Brain microvascular endothelial cell (primary cell): ENCODE measurements around the gene RPS6KA3.
A peak's percentile ranks its signal among the peaks of the same experiment; 100 is the strongest.

Experiments
- DNase-seq: peaks from one replicate; pipeline ENCODE4 v3.0.0-alpha.2; 2020
- H3K27ac ChIP-seq: fragments of 250-450 bp; sonication (Bioruptor Pico); 2 replicates; pipeline ENCODE4 v1.5.1; 2020; ENCODE audit warnings: mild to moderate bottlenecking, moderate library complexity
- H3K27me3 ChIP-seq: fragments of 250-450 bp; sonication (Bioruptor Pico); replicated peaks from 2 replicates; pipeline ENCODE4 v1.5.1; 2020; ENCODE audit warnings: mild to moderate bottlenecking
- H3K36me3 ChIP-seq: fragments of 250-450 bp; sonication (Bioruptor Pico); replicated peaks from 2 replicates; pipeline ENCODE4 v1.5.1; 2020; ENCODE audit warnings: mild to moderate bottlenecking
- H3K4me3 ChIP-seq: 2 replicates; pipeline ENCODE4 v1.5.1; 2011; ENCODE audit warnings: low read depth, mild to moderate bottlenecking, control low read depth, low read length, moderate library complexity
- in situ Hi-C: cut with HindIII; loops from 2 replicates; pipeline ENCODE4 v1.10.0; 2017; ENCODE audit warnings: low sequenced_read_pairs, low pct_ligation_motif_present
- TF ChIP-seq, protein P1 (sequence below): IDR thresholded peaks from 2 replicates; pipeline ENCODE4 v1.5.1; 2011; ENCODE audit warnings: low read depth, mild to moderate bottlenecking, moderate library complexity, low read length, control low read depth, inconsistent platforms; ENCODE audit errors: missing control alignments

The RPS6KA3 gene

DNA sequence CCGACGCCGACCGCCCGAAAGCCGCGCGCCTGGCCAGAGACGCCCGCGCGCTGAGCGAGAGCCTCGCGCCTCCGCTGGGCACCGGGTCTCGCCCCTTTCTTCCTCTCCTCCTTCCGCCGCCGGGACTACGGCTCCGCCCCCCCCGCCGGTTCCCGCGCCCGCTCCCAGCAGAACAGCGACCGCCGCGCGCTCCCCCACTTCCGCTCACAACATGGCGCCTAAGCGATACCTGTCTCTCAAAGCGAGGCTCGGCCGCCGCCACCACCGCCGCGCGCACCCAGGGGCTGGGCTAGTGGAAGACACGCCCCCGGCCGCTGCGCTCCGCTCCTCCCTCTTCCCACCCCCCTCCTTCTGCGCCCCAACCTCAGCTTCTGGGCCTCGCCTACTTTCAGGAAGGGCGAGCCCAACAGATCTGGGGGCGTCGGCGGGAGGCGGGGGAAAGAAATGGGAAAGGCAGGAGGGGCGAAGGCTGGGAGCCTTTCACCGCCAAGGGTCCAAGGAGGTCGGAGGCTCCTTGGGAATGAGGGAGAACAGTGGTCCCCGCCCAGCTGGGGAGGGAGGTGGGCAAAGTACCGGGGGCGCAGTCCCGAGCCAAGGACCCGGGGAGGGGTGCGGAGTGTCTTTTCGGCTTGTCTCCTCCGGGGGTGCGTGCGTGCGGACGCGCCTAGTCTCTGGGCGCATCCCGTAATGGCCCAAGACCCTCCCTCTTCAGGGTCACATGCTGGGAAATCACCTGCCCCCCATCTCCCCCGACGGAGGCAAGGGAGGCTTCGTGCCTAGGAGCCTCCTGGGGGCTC is at the start of gene RPS6KA3:
RPS6KA3 (minus strand) TSS at position 100 of the 797 bp plus-strand sequence. CDS start 277 bp downstream, outside the sequence.
- no peaks in the 10 kb centered on the region for H3K27me3 ChIP-seq
- DNase-seq, result peak; percentile 81
- peak within 1 kb of the TSS; percentile 70 for H3K4me3 ChIP-seq
- H3K27ac ChIP-seq, result peak within 1 kb of the TSS; percentile 87
- in situ Hi-C loops, result no loop called here
- TF ChIP-seq, protein P1, sequence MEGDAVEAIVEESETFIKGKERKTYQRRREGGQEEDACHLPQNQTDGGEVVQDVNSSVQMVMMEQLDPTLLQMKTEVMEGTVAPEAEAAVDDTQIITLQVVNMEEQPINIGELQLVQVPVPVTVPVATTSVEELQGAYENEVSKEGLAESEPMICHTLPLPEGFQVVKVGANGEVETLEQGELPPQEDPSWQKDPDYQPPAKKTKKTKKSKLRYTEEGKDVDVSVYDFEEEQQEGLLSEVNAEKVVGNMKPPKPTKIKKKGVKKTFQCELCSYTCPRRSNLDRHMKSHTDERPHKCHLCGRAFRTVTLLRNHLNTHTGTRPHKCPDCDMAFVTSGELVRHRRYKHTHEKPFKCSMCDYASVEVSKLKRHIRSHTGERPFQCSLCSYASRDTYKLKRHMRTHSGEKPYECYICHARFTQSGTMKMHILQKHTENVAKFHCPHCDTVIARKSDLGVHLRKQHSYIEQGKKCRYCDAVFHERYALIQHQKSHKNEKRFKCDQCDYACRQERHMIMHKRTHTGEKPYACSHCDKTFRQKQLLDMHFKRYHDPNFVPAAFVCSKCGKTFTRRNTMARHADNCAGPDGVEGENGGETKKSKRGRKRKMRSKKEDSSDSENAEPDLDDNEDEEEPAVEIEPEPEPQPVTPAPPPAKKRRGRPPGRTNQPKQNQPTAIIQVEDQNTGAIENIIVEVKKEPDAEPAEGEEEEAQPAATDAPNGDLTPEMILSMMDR, result no peak
- H3K36me3 ChIP-seq, result no peaks in the 10 kb centered on the region

DNA sequence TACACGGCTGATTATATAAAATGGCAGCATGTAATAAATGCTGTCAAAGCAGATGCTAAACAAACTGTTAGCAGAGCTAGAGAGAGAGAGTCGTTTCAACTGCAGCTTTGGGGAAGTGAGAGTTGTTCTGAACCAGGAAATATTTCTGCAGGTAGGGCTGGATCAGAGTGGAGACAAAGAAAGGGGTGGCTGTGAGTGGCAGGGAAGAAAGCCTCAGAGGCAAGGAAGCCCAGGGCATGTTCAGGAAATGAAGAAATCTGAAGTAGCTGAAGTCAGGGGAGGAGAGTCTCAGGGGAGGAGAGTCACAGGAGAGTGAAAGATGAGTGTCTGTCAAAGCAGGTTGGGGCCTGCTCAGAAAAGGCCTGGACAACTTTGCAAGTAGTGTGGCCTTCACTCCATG is 48.4 kb upstream of the RPS6KA3 start:
- Histone ChIP-seq H3K27me3 (no peaks in the 10 kb centered on the region), H3K4me3 (no peak overlapping the region), H3K36me3 (no peaks in the 10 kb centered on the region), H3K27ac (no peak overlapping the region)
- in situ Hi-C loops, result no loop called here
- no peak for DNase-seq
- TF ChIP-seq, protein P1, result no peak

GRCh38 chrX:20313899-20314298 is 47.2 kb upstream of the RPS6KA3 start:
- in situ Hi-C loops, result no loop called here
- Histone ChIP-seq H3K4me3 (no peak overlapping the region), H3K27ac (no peak overlapping the region), H3K27me3 (no peaks in the 10 kb centered on the region), H3K36me3 (no peaks in the 10 kb centered on the region)
- TF ChIP-seq, protein P1, result no peak
- no peak for DNase-seq

GRCh38 chrX:20312018-20312417 is 45.3 kb upstream of the RPS6KA3 start:
- no peak overlapping the region for H3K4me3 ChIP-seq
- TF ChIP-seq, protein P1, result no peak
- H3K27me3 ChIP-seq, result no peaks in the 10 kb centered on the region
- H3K27ac ChIP-seq, result no peak overlapping the region
- in situ Hi-C loops, result no loop called here
- H3K36me3 ChIP-seq, result no peaks in the 10 kb centered on the region
- no peak for DNase-seq

DNA sequence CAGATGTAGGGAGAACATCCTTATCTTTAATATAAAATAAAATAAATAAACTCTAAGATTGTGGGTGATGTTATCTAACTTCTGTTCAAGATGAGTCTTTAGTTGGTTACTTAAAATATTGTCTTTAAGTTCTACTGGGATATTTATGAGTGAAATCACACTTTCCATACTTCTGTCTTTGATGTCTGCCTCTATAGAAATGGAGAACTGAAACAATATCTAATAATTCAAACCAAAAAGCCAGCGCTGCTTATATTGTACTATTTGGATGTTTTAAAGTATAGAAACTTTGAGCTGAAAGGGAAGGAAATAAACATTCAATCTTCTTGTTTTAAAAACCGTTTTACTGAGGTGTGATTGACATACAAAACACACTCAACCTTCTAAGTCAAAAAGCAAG is 44.8 kb upstream of the RPS6KA3 start:
- DNase-seq, result no peak
- no peak overlapping the region for H3K27ac ChIP-seq
- no peaks in the 10 kb centered on the region for H3K27me3 ChIP-seq
- H3K36me3 ChIP-seq, result no peaks in the 10 kb centered on the region
- H3K4me3 ChIP-seq, result no peak overlapping the region
- in situ Hi-C loops, result no loop called here
- TF ChIP-seq, protein P1, result no peak
